IMR-90 (cell line): ENCODE measurements around the gene SIM1. TPM values are rescaled to one million over a fixed set of nuclear protein-coding genes. Genes with fewer than 3 reads are reported as not detected.

Experiments used
- ATAC-seq: fragments of 200-7000 bp; cut with Tn5 transposase; 2 replicates; pipeline ENCODE4 v1.9.1; 2020; ENCODE audit warnings: low read depth, mild to moderate bottlenecking, moderate library complexity
- BruUV-seq: library from RNA; stranded (reverse); fragments of 400-500 nt; replicated peaks from 2 replicates; lab custom pipeline; 2021; lab: Mats Ljungman, UMichigan
- CTCF ChIA-PET: fragments of 300-600 bp; formaldehyde crosslinking; extraction: SDS; loops from one replicate; lab custom pipeline; 2021; ENCODE audit warnings: antibody characterized with exemption; lab: Yijun Ruan, JAX
- POLR2A ChIA-PET: fragments of 300-600 bp; sonication (Branson Sonifier 250); formaldehyde crosslinking; loops from one replicate; lab custom pipeline; 2022; ENCODE audit warnings: antibody characterized with exemption; ENCODE audit not compliant: unreplicated experiment; lab: Charles Lee
- DNase-seq: peaks from one replicate; pipeline ENCODE4 v3.0.0; 2013
- H2AFZ ChIP-seq: replicated peaks from 2 replicates; pipeline ENCODE3; 2013; ENCODE audit warnings: low read length, mild to moderate bottlenecking; ENCODE audit not compliant: poor library complexity
- H2AK5ac ChIP-seq: 2 replicates; pipeline ENCODE4 v1.6.1; 2013; ENCODE audit warnings: low read depth, low read length, inconsistent platforms
- H2AK9ac ChIP-seq: replicated peaks from 2 replicates; pipeline ENCODE3; 2013; ENCODE audit warnings: mild to moderate bottlenecking, low read depth, low read length, moderate library complexity; ENCODE audit not compliant: poor library complexity
- H2BK120ac ChIP-seq: 2 replicates; pipeline ENCODE4 v1.6.1; 2013; ENCODE audit warnings: low read depth, low read length, inconsistent platforms
- H2BK15ac ChIP-seq: 3 replicates; pipeline ENCODE4 v1.6.1; 2013; ENCODE audit warnings: low read depth, low read length, inconsistent platforms
- H2BK20ac ChIP-seq: 2 replicates; pipeline ENCODE4 v1.6.1; 2013; ENCODE audit warnings: low read depth, mild to moderate bottlenecking, inconsistent platforms, low read length, moderate library complexity
- H2BK5ac ChIP-seq: 2 replicates; pipeline ENCODE4 v1.6.1; 2013; ENCODE audit warnings: mild to moderate bottlenecking, low read depth, low read length, inconsistent platforms; ENCODE audit not compliant: poor library complexity, severe bottlenecking
- H3K14ac ChIP-seq: replicated peaks from 2 replicates; pipeline ENCODE4 v1.6.1; 2013; ENCODE audit warnings: low read depth, low read length, inconsistent platforms
- H3K18ac ChIP-seq: 2 replicates; pipeline ENCODE4 v1.6.1; 2013; ENCODE audit warnings: low read depth, low read length, control low read depth
- H3K23ac ChIP-seq: 2 replicates; pipeline ENCODE4 v1.6.1; 2013; ENCODE audit warnings: low read depth, low read length, inconsistent platforms
- H3K27ac ChIP-seq: 2 replicates; pipeline ENCODE4 v1.5.1; 2013; ENCODE audit warnings: mild to moderate bottlenecking, control low read depth, low read length; ENCODE audit not compliant: insufficient read depth
- H3K27me3 ChIP-seq: 2 replicates; pipeline ENCODE4 v1.6.1; 2013; ENCODE audit warnings: low read length; ENCODE audit not compliant: control insufficient read depth, insufficient read depth
- H3K36me3 ChIP-seq: 2 replicates; pipeline ENCODE4 v1.6.1; 2013; ENCODE audit warnings: low read length, mixed read lengths; ENCODE audit not compliant: control insufficient read depth, insufficient read depth
- H3K4ac ChIP-seq: 2 replicates; pipeline ENCODE4 v1.6.1; 2013; ENCODE audit warnings: low read depth, low read length, inconsistent platforms
- H3K4me1 ChIP-seq: 2 replicates; pipeline ENCODE4 v1.6.1; 2013; ENCODE audit warnings: low read length, mixed read lengths; ENCODE audit not compliant: control insufficient read depth, insufficient read depth
- H3K4me2 ChIP-seq: 2 replicates; pipeline ENCODE4 v1.6.1; 2013; ENCODE audit warnings: low read depth, mild to moderate bottlenecking, control low read depth, low read length, moderate library complexity
- H3K4me3 ChIP-seq: 2 replicates; pipeline ENCODE4 v1.5.1; 2013; ENCODE audit warnings: low read depth, mild to moderate bottlenecking, control low read depth, low read length, moderate library complexity; ENCODE audit not compliant: insufficient read depth
- H3K56ac ChIP-seq: 2 replicates; pipeline ENCODE4 v1.6.1; 2013; ENCODE audit warnings: low read length, inconsistent platforms; ENCODE audit not compliant: insufficient read depth; ENCODE audit errors: extremely low read depth
- H3K79me1 ChIP-seq, 2 experiments: 2 replicates each; pipeline ENCODE4 v1.6.1; 2013; ENCODE audit warnings: low read length in 2 of 2, inconsistent platforms in 1 of 2, low read depth in 1 of 2
- H3K9ac ChIP-seq: 2 replicates; pipeline ENCODE4 v1.6.1; 2013; ENCODE audit warnings: low read depth, low read length, control low read depth
- H3K9me1 ChIP-seq: 2 replicates; pipeline ENCODE4 v1.6.1; 2013; ENCODE audit warnings: low read length, inconsistent platforms; ENCODE audit not compliant: insufficient read depth
- H3K9me3 ChIP-seq: 2 replicates; pipeline ENCODE4 v1.6.1; 2013; ENCODE audit warnings: low read length; ENCODE audit not compliant: control insufficient read depth, insufficient read depth
- H4K20me1 ChIP-seq: 2 replicates; pipeline ENCODE4 v1.6.1; 2013; ENCODE audit warnings: low read length, inconsistent platforms; ENCODE audit not compliant: insufficient read depth
- H4K5ac ChIP-seq: 2 replicates; pipeline ENCODE4 v1.6.1; 2013; ENCODE audit warnings: mild to moderate bottlenecking, low read depth, low read length, control low read depth
- H4K8ac ChIP-seq, 2 experiments: 2 replicates each; pipeline ENCODE4 v1.6.1; 2013; ENCODE audit warnings: low read depth in 2 of 2, low read length in 2 of 2, control low read depth in 1 of 2, inconsistent platforms in 1 of 2
- H4K91ac ChIP-seq: 2 replicates; pipeline ENCODE4 v1.6.1; 2013; ENCODE audit warnings: low read depth, low read length, inconsistent platforms; ENCODE audit not compliant: insufficient read depth
- CEBPB ChIP-seq: IDR thresholded peaks from 2 replicates; pipeline ENCODE4 v1.6.1; 2012; ENCODE audit warnings: low read depth, low read length, improper control_type of control experiment
- CHD1 ChIP-seq: IDR thresholded peaks from 2 replicates; pipeline ENCODE4 v1.6.1; 2012; ENCODE audit warnings: low read depth, low read length, improper control_type of control experiment
- FOS ChIP-seq: fragments of 150-350 bp; IDR thresholded peaks from 2 replicates; pipeline ENCODE4 v1.6.1; 2016; ENCODE audit warnings: low read depth, low read length
- MAFK ChIP-seq: IDR thresholded peaks from 2 replicates; pipeline ENCODE4 v1.6.1; 2012; ENCODE audit warnings: low read depth, low read length, improper control_type of control experiment
- MAZ ChIP-seq: IDR thresholded peaks from 2 replicates; pipeline ENCODE4 v1.6.1; 2012; ENCODE audit warnings: low read depth, mild to moderate bottlenecking, low read length, improper control_type of control experiment, moderate library complexity, borderline replicate concordance
- MXI1 ChIP-seq: IDR thresholded peaks from 2 replicates; pipeline ENCODE4 v1.6.1; 2012; ENCODE audit warnings: low read depth, mild to moderate bottlenecking, low read length, moderate library complexity, borderline replicate concordance
- NFE2L2 ChIP-seq: fragments of 150-350 bp; IDR thresholded peaks from 2 replicates; pipeline ENCODE4 v1.6.1; 2016; ENCODE audit warnings: low read depth, mild to moderate bottlenecking, low read length
- POLR2A ChIP-seq: IDR thresholded peaks from 2 replicates; pipeline ENCODE4 v1.6.1; 2012; ENCODE audit warnings: mild to moderate bottlenecking, low read depth, low read length
- RAD21 ChIP-seq: IDR thresholded peaks from 2 replicates; pipeline ENCODE4 v1.6.1; 2012; ENCODE audit warnings: low read length, improper control_type of control experiment
- RCOR1 ChIP-seq: IDR thresholded peaks from 2 replicates; pipeline ENCODE4 v1.6.1; 2012; ENCODE audit warnings: mild to moderate bottlenecking, low read length, improper control_type of control experiment; ENCODE audit not compliant: insufficient replicate concordance
- RFX5 ChIP-seq: IDR thresholded peaks from 2 replicates; pipeline ENCODE4 v1.8.0; 2012; ENCODE audit warnings: low read depth, mild to moderate bottlenecking, low read length, moderate library complexity
- SMC3 ChIP-seq: fragments of 150-350 bp; IDR thresholded peaks from 2 replicates; pipeline ENCODE4 v1.6.1; 2016; ENCODE audit warnings: low read depth, mild to moderate bottlenecking, antibody characterized with exemption, low read length, moderate library complexity
- WGBS, 2 experiments: methylation state at CpG; one replicate each; pipeline versions ENCODE4 v1.1.5 to v1.1.7; 2013; ENCODE audit warnings: missing lambda C conversion rate in 2 of 2; ENCODE audit not compliant: insufficient read length in 1 of 2; ENCODE audit errors: extremely low coverage in 2 of 2; 5-methylcytosine and 5-hydroxymethylcytosine counted together
- dilution Hi-C: fragments of 300-500 bp; cut with HindIII; formaldehyde crosslinking; loops from one replicate; pipeline ENCODE4 v1.14.3; 2018; ENCODE audit warnings: low sequenced_read_pairs; ENCODE audit not compliant: unreplicated experiment
- in situ Hi-C: fragments of 300-500 bp; cut with MboI; formaldehyde crosslinking; loops from 3 replicates; pipeline ENCODE4 v1.14.3; 2019; ENCODE audit warnings: low sequenced_read_pairs, inconsistent platforms, mixed read lengths
- intact Hi-C: fragments of 100-400 bp; cut with micrococcal nuclease; formaldehyde crosslinking; loops from 2 replicates; pipeline ENCODE4 v1.10.0; 2022
- polyA plus RNA-seq, 3 experiments: library from polyadenylated mRNA; depleted of rRNA; stranded (reverse); fragments of >200 nt; gene quantifications; 2 replicates each; pipeline ENCODE4 v1.2.3, GENCODE V29; 2012; ENCODE audit warnings: low replicate concordance in 1 of 3
- total RNA-seq: library from RNA; depleted of rRNA; stranded (reverse); fragments of >200 nt; gene quantifications from 2 replicates; pipeline ENCODE4 v1.2.3, GENCODE V29; 2012
- TF ChIP-seq, protein P1 (sequence below): fragments of 150-350 bp; IDR thresholded peaks from 2 replicates; pipeline ENCODE4 v1.6.1; 2016; ENCODE audit warnings: low read depth, mild to moderate bottlenecking, low read length, moderate library complexity, borderline replicate concordance
- TF ChIP-seq, protein P2 (sequence below): conservative IDR thresholded peaks from 2 replicates; pipeline ENCODE4 v1.5.1; 2012; ENCODE audit warnings: mild to moderate bottlenecking, low read depth, low read length, improper control_type of control experiment
- TF ChIP-seq, protein P3 (sequence below): fragments of 150-350 bp; IDR thresholded peaks from 2 replicates; pipeline ENCODE4 v1.6.1; 2017; ENCODE audit warnings: mild to moderate bottlenecking, antibody characterized with exemption, low read length, low read depth

SIM1 gene
- total and polyA plus RNA-seq, 2 of the 4 experiments (the other 2 are of a cell fraction), result not detected

DNA sequence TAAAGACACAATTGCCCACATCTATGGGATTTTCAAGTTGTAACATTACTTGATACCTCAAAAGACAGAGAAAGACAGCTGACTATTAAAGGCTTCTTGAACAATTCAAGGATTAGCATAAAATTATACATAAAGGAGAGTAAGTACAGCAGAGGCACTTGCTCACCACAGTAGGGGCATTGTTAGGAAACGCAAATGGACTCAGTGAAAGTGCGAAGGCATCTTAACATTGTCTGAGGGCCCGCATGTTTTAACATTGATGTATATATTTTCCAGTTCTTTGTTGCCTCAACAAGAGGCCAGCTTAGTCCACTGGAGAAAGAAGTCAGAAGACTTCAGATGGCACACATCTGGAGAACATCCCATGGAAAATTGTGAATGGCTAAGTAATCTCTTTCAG, 115.4 kb downstream of the SIM1 start:
- ATAC-seq (no peak), DNase-seq (no peak)
- H4K91ac ChIP-seq, result no peak overlapping the region
- H3K56ac ChIP-seq, result no peak overlapping the region
- H3K18ac ChIP-seq, result no peak overlapping the region
- no peak overlapping the region for H4K5ac ChIP-seq
- H3K4me1 ChIP-seq, result peaks cover 3% of the 10 kb centered on the region; the same call in 1 of the 2 replicates
- no peak overlapping the region for H3K4me2 ChIP-seq
- H2AK9ac ChIP-seq, result no peak overlapping the region
- ChIA-PET POLR2A (no interaction called here), CTCF (no interaction called here)
- H3K4me3 ChIP-seq, result no peak overlapping the region
- WGBS, 2 experiments, result no CpG with 5 or more reads among the region's 3 CpGs
- no peak overlapping the region for H3K4ac ChIP-seq
- H4K8ac ChIP-seq, result no peak overlapping the region
- H2BK5ac ChIP-seq, result no peak overlapping the region
- H3K27me3 ChIP-seq, result no peaks in the 10 kb centered on the region
- no peak overlapping the region for H2AFZ ChIP-seq
- in situ Hi-C loops (no loop called here), intact Hi-C loops (no loop called here), dilution Hi-C loops (no loop called here)
- no peak overlapping the region for H3K14ac ChIP-seq
- no peaks in the 10 kb centered on the region for H4K20me1 ChIP-seq
- H2BK20ac ChIP-seq, result no peak overlapping the region
- no TSS peak for BruUV-seq
- H3K9me3 ChIP-seq, result no peaks in the 10 kb centered on the region
- TF ChIP-seq, protein P1, sequence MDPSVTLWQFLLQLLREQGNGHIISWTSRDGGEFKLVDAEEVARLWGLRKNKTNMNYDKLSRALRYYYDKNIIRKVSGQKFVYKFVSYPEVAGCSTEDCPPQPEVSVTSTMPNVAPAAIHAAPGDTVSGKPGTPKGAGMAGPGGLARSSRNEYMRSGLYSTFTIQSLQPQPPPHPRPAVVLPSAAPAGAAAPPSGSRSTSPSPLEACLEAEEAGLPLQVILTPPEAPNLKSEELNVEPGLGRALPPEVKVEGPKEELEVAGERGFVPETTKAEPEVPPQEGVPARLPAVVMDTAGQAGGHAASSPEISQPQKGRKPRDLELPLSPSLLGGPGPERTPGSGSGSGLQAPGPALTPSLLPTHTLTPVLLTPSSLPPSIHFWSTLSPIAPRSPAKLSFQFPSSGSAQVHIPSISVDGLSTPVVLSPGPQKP, result no peak
- no peak for TF ChIP-seq CEBPB
- no peak for TF ChIP-seq CHD1
- TF ChIP-seq FOS, result no peak
- TF ChIP-seq, protein P2, sequence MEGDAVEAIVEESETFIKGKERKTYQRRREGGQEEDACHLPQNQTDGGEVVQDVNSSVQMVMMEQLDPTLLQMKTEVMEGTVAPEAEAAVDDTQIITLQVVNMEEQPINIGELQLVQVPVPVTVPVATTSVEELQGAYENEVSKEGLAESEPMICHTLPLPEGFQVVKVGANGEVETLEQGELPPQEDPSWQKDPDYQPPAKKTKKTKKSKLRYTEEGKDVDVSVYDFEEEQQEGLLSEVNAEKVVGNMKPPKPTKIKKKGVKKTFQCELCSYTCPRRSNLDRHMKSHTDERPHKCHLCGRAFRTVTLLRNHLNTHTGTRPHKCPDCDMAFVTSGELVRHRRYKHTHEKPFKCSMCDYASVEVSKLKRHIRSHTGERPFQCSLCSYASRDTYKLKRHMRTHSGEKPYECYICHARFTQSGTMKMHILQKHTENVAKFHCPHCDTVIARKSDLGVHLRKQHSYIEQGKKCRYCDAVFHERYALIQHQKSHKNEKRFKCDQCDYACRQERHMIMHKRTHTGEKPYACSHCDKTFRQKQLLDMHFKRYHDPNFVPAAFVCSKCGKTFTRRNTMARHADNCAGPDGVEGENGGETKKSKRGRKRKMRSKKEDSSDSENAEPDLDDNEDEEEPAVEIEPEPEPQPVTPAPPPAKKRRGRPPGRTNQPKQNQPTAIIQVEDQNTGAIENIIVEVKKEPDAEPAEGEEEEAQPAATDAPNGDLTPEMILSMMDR, result no peak
- TF ChIP-seq, protein P3, sequence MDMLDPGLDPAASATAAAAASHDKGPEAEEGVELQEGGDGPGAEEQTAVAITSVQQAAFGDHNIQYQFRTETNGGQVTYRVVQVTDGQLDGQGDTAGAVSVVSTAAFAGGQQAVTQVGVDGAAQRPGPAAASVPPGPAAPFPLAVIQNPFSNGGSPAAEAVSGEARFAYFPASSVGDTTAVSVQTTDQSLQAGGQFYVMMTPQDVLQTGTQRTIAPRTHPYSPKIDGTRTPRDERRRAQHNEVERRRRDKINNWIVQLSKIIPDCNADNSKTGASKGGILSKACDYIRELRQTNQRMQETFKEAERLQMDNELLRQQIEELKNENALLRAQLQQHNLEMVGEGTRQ, result no peak
- no peak for TF ChIP-seq SMC3
- no peak for TF ChIP-seq POLR2A
- no peak for TF ChIP-seq RFX5
- no peak for TF ChIP-seq RCOR1
- no peak for TF ChIP-seq NFE2L2
- TF ChIP-seq MXI1, result no peak
- no peak for TF ChIP-seq RAD21
- TF ChIP-seq MAZ, result no peak
- no peak for TF ChIP-seq MAFK
- no peak overlapping the region for H2BK15ac ChIP-seq
- no peak overlapping the region for H2BK120ac ChIP-seq
- no peak overlapping the region for H3K9ac ChIP-seq
- H3K9me1 ChIP-seq, result no peaks in the 10 kb centered on the region
- no peaks in the 10 kb centered on the region for H3K79me1 ChIP-seq
- H3K27ac ChIP-seq, result no peak overlapping the region
- no peak overlapping the region for H3K23ac ChIP-seq
- H2AK5ac ChIP-seq, result no peak overlapping the region
- no peaks in the 10 kb centered on the region for H3K36me3 ChIP-seq
